ENCODE results near the gene MCTP1.

The MCTP1 gene

DNA sequence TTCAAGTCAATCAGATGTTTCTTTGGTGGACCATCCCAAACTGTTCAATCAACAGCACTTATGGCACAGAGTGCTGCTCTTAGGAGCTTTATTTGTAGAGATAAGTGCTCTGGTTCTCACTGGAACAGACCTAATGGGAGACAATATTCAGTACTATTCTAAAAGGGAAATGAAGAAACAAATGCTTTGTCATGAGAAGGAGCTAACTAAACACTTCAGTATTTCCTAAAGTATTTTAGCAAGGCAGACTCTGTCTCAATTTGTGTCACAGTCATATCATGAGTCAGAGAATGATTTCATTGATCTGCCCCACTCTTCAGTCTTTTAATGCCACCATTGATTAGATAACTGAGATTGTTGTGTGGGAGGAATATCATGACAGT, 491.1 kb downstream of the MCTP1 start:
- H3K4me3 ChIP-seq (ENCODE audit: control insufficient read depth, low read depth, low read length): no peak overlapping the region
- TF ChIP-seq CTCF (conservative IDR thresholded peaks at IDR 0.05; ENCODE audit: control insufficient read depth, insufficient read depth, low read depth, low read length): no peak
- peak; percentile 54 for DNase-seq (ENCODE audit: low read depth)

- no peak for TF ChIP-seq CTCF (conservative IDR thresholded peaks at IDR 0.05; ENCODE audit: control insufficient read depth, insufficient read depth, low read depth, low read length)
- DNase-seq (ENCODE audit: low read depth): peak; percentile 85
- H3K4me3 ChIP-seq (ENCODE audit: control insufficient read depth, low read depth, low read length): no peak overlapping the region
Measured at GRCh38 chr5:94793113-94793815, 491.6 kb downstream of the MCTP1 start.

GRCh38 chr5:94791829-94792228, 493.1 kb downstream of the MCTP1 start:
- DNase-seq (ENCODE audit: low read depth): no peak
- TF ChIP-seq CTCF (conservative IDR thresholded peaks at IDR 0.05; ENCODE audit: control insufficient read depth, insufficient read depth, low read depth, low read length): no peak
- no peak overlapping the region for H3K4me3 ChIP-seq (ENCODE audit: control insufficient read depth, low read depth, low read length)

DNA sequence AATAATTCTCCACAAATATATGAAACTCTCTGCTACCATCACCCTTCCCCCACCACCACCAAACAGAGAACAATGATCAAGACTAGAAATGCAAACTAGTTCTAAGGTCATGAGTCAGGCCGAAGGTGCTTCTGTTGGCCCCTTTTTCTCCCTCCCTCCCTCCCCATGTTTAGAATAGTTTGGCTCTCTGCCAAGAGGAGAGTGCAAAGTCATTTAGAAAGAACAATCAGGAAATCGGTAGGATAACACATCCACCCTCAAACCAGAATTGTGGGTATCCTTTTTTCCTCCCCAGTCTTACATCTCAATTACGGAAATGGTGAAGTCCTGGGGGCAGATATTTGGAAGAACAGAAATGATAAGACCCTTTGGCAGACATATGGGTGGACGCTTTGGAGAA, 496.4 kb downstream of the MCTP1 start:
- H3K4me3 ChIP-seq (ENCODE audit: control insufficient read depth, low read depth, low read length): no peak overlapping the region
- DNase-seq (ENCODE audit: low read depth): no peak

GRCh38 chr5:94784536-94785505, 500.1 kb downstream of the MCTP1 start:
- peak; percentile 23 for TF ChIP-seq CTCF (conservative IDR thresholded peaks at IDR 0.05; ENCODE audit: control insufficient read depth, insufficient read depth, low read depth, low read length)
- no peak for DNase-seq (ENCODE audit: low read depth)
- H3K4me3 ChIP-seq (ENCODE audit: control insufficient read depth, low read depth, low read length): no peak overlapping the region

More for the DNA sequence above, 496.4 kb downstream of the MCTP1 start:
- no peak for TF ChIP-seq CTCF (conservative IDR thresholded peaks at IDR 0.05; ENCODE audit: control insufficient read depth, insufficient read depth, low read depth, low read length)

GRCh38 chr5:94782383-94782782, 502.5 kb downstream of the MCTP1 start:
- TF ChIP-seq CTCF (conservative IDR thresholded peaks at IDR 0.05; ENCODE audit: control insufficient read depth, insufficient read depth, low read depth, low read length): no peak
- DNase-seq (ENCODE audit: low read depth): no peak
- H3K4me3 ChIP-seq (ENCODE audit: control insufficient read depth, low read depth, low read length): no peak overlapping the region

Data from fibroblast of mammary gland (primary cell).